Thyroid gland (tissue), 4 donors: ENCODE measurements around the gene GRB10.

Experiments used
- POLR2A ChIP-seq, 2 donors: fragments of 450-650 bp; IDR thresholded peaks; one replicate each; pipeline ENCODE4 v1.6.1; 2017; ENCODE audit warnings: antibody characterized with exemption in 2 of 2, mild to moderate bottlenecking in 2 of 2, moderate library complexity in 1 of 2
- TF ChIP-seq, protein P1 (sequence below), 6 experiments: fragments of 200-600 bp in 3 of 6; fragments of 450-650 bp in 3 of 6; sonication (generic) in 3 of 6; IDR thresholded peaks; one replicate each; pipeline ENCODE4 v1.5.1; 2016 to 2019; ENCODE audit warnings: antibody characterized with exemption in 6 of 6, mild to moderate bottlenecking in 2 of 6, inconsistent platforms in 1 of 6, moderate library complexity in 1 of 6

DNA sequence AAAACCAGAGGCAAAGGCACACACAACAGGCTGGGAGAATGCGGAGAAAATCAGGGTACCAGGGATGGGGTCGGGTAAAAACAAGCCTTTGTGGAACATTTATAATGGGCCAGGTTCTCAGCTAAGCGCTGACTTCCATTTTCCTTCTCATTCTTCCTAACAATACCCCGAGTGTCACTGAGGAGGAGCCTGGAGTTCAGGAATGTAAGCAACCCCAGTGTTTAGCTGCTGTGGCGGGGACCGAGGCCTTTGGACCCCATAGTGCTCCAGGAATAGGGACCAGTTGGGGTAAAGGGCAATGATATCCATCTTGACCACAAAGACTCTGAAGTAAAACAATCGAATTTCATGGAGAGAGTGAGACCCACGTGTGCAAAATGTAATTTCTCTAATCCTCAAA lies 34.2 kb downstream of the GRB10 start:
- TF ChIP-seq, protein P1, sequence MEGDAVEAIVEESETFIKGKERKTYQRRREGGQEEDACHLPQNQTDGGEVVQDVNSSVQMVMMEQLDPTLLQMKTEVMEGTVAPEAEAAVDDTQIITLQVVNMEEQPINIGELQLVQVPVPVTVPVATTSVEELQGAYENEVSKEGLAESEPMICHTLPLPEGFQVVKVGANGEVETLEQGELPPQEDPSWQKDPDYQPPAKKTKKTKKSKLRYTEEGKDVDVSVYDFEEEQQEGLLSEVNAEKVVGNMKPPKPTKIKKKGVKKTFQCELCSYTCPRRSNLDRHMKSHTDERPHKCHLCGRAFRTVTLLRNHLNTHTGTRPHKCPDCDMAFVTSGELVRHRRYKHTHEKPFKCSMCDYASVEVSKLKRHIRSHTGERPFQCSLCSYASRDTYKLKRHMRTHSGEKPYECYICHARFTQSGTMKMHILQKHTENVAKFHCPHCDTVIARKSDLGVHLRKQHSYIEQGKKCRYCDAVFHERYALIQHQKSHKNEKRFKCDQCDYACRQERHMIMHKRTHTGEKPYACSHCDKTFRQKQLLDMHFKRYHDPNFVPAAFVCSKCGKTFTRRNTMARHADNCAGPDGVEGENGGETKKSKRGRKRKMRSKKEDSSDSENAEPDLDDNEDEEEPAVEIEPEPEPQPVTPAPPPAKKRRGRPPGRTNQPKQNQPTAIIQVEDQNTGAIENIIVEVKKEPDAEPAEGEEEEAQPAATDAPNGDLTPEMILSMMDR (IDR thresholded peaks at IDR 0.05), result no peak
- TF ChIP-seq POLR2A (IDR thresholded peaks at IDR 0.05), result no peak
